Loucy (cell line): Measurements from ENCODE around the gene FANCC.

Experiments used
- CTCF ChIP-seq: fragments of 200-600 bp; sonication (generic); conservative IDR thresholded peaks from 2 replicates; pipeline ENCODE4 v1.5.1; 2014; ENCODE audit warnings: mild to moderate bottlenecking, antibody characterized with exemption, low read length
- EZH2phosphoT487 ChIP-seq: fragments of 200-600 bp; IDR thresholded peaks from 2 replicates; pipeline ENCODE4 v1.6.1; 2018; ENCODE audit warnings: antibody characterized with exemption, mild to moderate bottlenecking, moderate library complexity, borderline replicate concordance

GRCh38 chr9:95049761-95050160 is 267.7 kb downstream of the FANCC start:
- TF ChIP-seq CTCF, result no peak
- no peak for TF ChIP-seq EZH2phosphoT487
